H9 (cell line): ENCODE measurements around the gene ATN1. TPM values are rescaled to one million over a fixed set of nuclear protein-coding genes. Genes with fewer than 3 reads are reported as not detected.

Source experiments
- DNase-seq: peaks from one replicate; pipeline ENCODE4 v3.0.0-alpha.2; 2017
- H2AFZ ChIP-seq: one replicate; pipeline ENCODE4 v1.6.1; 2013; ENCODE audit warnings: mild to moderate bottlenecking, low read length, control low read depth, moderate library complexity
- H2AK5ac ChIP-seq: 2 replicates; pipeline ENCODE4 v1.6.1; 2013; ENCODE audit warnings: low read length, control low read depth, mixed read lengths; ENCODE audit not compliant: insufficient read length
- H2BK120ac ChIP-seq: one replicate; pipeline ENCODE4 v1.6.1; 2013; ENCODE audit warnings: low read depth, mild to moderate bottlenecking, low read length, control low read depth, inconsistent platforms; ENCODE audit not compliant: poor library complexity, severe bottlenecking
- H2BK12ac ChIP-seq: 2 replicates; pipeline ENCODE4 v1.6.1; 2013; ENCODE audit warnings: low read length, control low read depth, mixed read lengths, low read depth; ENCODE audit not compliant: insufficient read length
- H2BK15ac ChIP-seq: 2 replicates; pipeline ENCODE4 v1.6.1; 2013; ENCODE audit warnings: low read depth, low read length, control low read depth
- H2BK20ac ChIP-seq: one replicate; pipeline ENCODE4 v1.6.1; 2013; ENCODE audit warnings: low read depth, mild to moderate bottlenecking, low read length, control low read depth, inconsistent platforms; ENCODE audit not compliant: poor library complexity, severe bottlenecking
- H2BK5ac ChIP-seq: 2 replicates; pipeline ENCODE4 v1.6.1; 2013; ENCODE audit warnings: low read length, control low read depth, mixed read lengths; ENCODE audit not compliant: insufficient read length
- H3K14ac ChIP-seq: 2 replicates; pipeline ENCODE4 v1.6.1; 2013; ENCODE audit warnings: low read length, control low read depth; ENCODE audit not compliant: insufficient read depth
- H3K18ac ChIP-seq: 2 replicates; pipeline ENCODE4 v1.6.1; 2013; ENCODE audit warnings: low read depth, mild to moderate bottlenecking, mixed read lengths, low read length, control low read depth; ENCODE audit not compliant: insufficient read length
- H3K23ac ChIP-seq: 2 replicates; pipeline ENCODE4 v1.6.1; 2013; ENCODE audit warnings: low read length, control low read depth, mixed read lengths, low read depth; ENCODE audit not compliant: insufficient read length
- H3K23me2 ChIP-seq: 2 replicates; pipeline ENCODE4 v1.6.1; 2013; ENCODE audit warnings: low read depth, mild to moderate bottlenecking, mixed read lengths, low read length, control low read depth; ENCODE audit not compliant: insufficient read length, poor library complexity, severe bottlenecking
- H3K27ac ChIP-seq: 2 replicates; pipeline ENCODE4 v1.5.1; 2013; ENCODE audit warnings: low read length, control low read depth, mixed read lengths, low read depth; ENCODE audit not compliant: insufficient read length
- H3K27me3 ChIP-seq: 2 replicates; pipeline ENCODE4 v1.6.1; 2013; ENCODE audit warnings: low read length, control low read depth, inconsistent platforms; ENCODE audit not compliant: insufficient read depth
- H3K4ac ChIP-seq: 2 replicates; pipeline ENCODE4 v1.6.1; 2013; ENCODE audit warnings: low read depth, mild to moderate bottlenecking, control low read depth, inconsistent platforms, low read length, moderate library complexity
- H3K4me1 ChIP-seq: 2 replicates; pipeline ENCODE4 v1.6.1; 2013; ENCODE audit warnings: low read length, control low read depth, inconsistent platforms; ENCODE audit not compliant: insufficient read depth
- H3K4me2 ChIP-seq: 2 replicates; pipeline ENCODE4 v1.6.1; 2013; ENCODE audit warnings: low read length, control low read depth, mixed read lengths; ENCODE audit not compliant: insufficient read length, insufficient read depth
- H3K56ac ChIP-seq: 2 replicates; pipeline ENCODE4 v1.6.1; 2013; ENCODE audit warnings: low read depth, mild to moderate bottlenecking, mixed read lengths, low read length, control low read depth; ENCODE audit not compliant: insufficient read length
- H3K79me1 ChIP-seq: 2 replicates; pipeline ENCODE4 v1.6.1; 2013; ENCODE audit warnings: low read depth, mild to moderate bottlenecking, moderate library complexity, low read length, control low read depth, inconsistent platforms; ENCODE audit not compliant: insufficient read depth, poor library complexity, severe bottlenecking
- H3K79me2 ChIP-seq: 2 replicates; pipeline ENCODE4 v1.6.1; 2013; ENCODE audit warnings: low read length, control low read depth, inconsistent platforms; ENCODE audit not compliant: insufficient read depth
- H3K9ac ChIP-seq: 2 replicates; pipeline ENCODE4 v1.6.1; 2013; ENCODE audit warnings: low read length, control low read depth, mixed read lengths; ENCODE audit not compliant: insufficient read length; ENCODE audit errors: extremely low read depth
- H3K9me3 ChIP-seq: one replicate; pipeline ENCODE4 v1.6.1; 2013; ENCODE audit warnings: low read depth, low read length, inconsistent platforms; ENCODE audit not compliant: control insufficient read depth
- H3T11ph ChIP-seq: one replicate; pipeline ENCODE4 v1.6.1; 2013; ENCODE audit warnings: mild to moderate bottlenecking, low read length, control low read depth, inconsistent platforms
- H4K20me1 ChIP-seq: one replicate; pipeline ENCODE4 v1.6.1; 2013; ENCODE audit not compliant: control insufficient read depth, insufficient read length, insufficient read depth
- H4K5ac ChIP-seq: 2 replicates; pipeline ENCODE4 v1.6.1; 2013; ENCODE audit warnings: low read depth, mild to moderate bottlenecking, mixed read lengths, low read length, control low read depth; ENCODE audit not compliant: insufficient read length
- H4K8ac ChIP-seq: replicated peaks from 2 replicates; pipeline ENCODE4 v1.6.1; 2013; ENCODE audit warnings: low read length, control low read depth, mixed read lengths, low read depth; ENCODE audit not compliant: insufficient read length
- H4K91ac ChIP-seq: 2 replicates; pipeline ENCODE4 v1.6.1; 2013; ENCODE audit warnings: low read depth, mild to moderate bottlenecking, moderate library complexity, mixed read lengths, low read length, control low read depth; ENCODE audit not compliant: insufficient read length
- H3K27ac Mint-ChIP-seq, 3 experiments: 2 replicates in 2 of 3; 3 replicates in 1 of 3; pipeline ENCODE4 v1.8.0; 2020 to 2021; ENCODE audit warnings: mixed read lengths in 3 of 3, mild to moderate bottlenecking in 1 of 3, moderate library complexity in 1 of 3
- H3K27me3 Mint-ChIP-seq: 2 replicates; pipeline ENCODE4 v1.8.0; 2021; ENCODE audit warnings: low read depth, mild to moderate bottlenecking, moderate library complexity, mixed read lengths
- H3K36me3 Mint-ChIP-seq, 3 experiments: 2 replicates in 2 of 3; 3 replicates in 1 of 3; pipeline ENCODE4 v1.8.0; 2020 to 2021; ENCODE audit warnings: low read depth in 3 of 3, mixed read lengths in 3 of 3; ENCODE audit not compliant: insufficient read depth in 1 of 3
- H3K4me1 Mint-ChIP-seq, 2 experiments: 2 replicates each; pipeline ENCODE4 v1.8.0; 2020; ENCODE audit warnings: mixed read lengths in 2 of 2
- H3K4me3 Mint-ChIP-seq, 2 experiments: 2 replicates in 1 of 2; 3 replicates in 1 of 2; pipeline ENCODE4 v1.8.0; 2020 to 2021; ENCODE audit warnings: mild to moderate bottlenecking in 2 of 2, mixed read lengths in 2 of 2, moderate library complexity in 1 of 2
- H3K9me3 Mint-ChIP-seq, 2 experiments: 2 replicates in 1 of 2; 3 replicates in 1 of 2; pipeline ENCODE4 v1.8.0; 2020; ENCODE audit warnings: mild to moderate bottlenecking in 2 of 2, mixed read lengths in 2 of 2, moderate library complexity in 1 of 2
- WGBS: extraction: QIAGEN DNeasy Blood & Tissue Kit; methylation state at CpG from one replicate; pipeline ENCODE4 v1.1.7; 2013; ENCODE audit warnings: missing lambda C conversion rate, low lambda C conversion rate, mixed read lengths; ENCODE audit not compliant: insufficient read length; ENCODE audit errors: extremely low coverage; 5-methylcytosine and 5-hydroxymethylcytosine counted together
- total RNA-seq: library from RNA; stranded (reverse); gene quantifications from 2 replicates; pipeline ENCODE4 v1.2.1, GENCODE V29; 2021
- TF ChIP-seq, protein P1 (sequence below): fragments of 200-600 bp; sonication (generic); conservative IDR thresholded peaks from 3 replicates; pipeline ENCODE4 v1.8.0; 2021; ENCODE audit warnings: antibody characterized with exemption, mild to moderate bottlenecking

The ATN1 gene
- total RNA-seq, 1 experiment from 2014 or later = 103 TPM

DNA sequence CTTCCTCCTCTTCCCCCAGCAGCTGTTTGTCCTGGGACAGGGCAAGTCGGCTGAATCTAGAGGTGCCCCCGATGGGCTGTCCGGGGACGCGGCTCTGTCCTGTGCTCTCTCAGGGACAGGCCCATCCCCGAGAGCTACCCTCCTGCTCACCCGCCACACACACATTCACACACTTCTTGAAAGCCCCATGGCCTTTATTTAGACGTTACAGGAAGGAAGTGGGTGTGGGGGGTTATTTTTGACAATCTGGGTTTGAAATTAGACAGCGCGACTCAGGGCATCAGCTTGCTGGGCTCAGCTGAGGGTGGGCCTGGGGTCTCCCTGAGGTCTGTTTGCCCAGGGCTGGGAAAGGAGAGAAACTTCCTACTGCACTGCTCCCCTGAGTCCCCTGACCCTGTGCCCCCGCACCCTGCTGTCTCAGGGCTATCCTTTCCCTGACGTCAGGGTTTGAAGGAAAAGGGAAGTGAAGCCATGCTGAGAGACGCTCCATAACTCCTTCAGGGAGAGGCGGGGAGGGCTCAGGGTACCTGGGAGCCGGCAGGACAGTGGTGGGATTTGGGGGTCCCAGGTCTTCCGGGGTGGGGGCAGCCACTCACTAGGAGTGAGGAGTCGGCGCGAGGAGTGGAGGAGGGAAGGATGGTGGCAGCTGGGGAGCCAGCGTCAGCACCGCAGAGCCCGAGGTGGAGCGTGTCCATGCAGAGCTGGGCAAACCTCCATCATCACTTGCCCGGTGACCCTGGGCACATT is 31.5 kb downstream of the ATN1 start:
- Histone ChIP-seq H4K5ac (no peak overlapping the region), H2AK5ac (no peak overlapping the region), H4K91ac (no peak overlapping the region), H3K4me1 (peaks cover 6% of the 10 kb centered on the region; the same call in 1 of the 2 replicates), H2BK15ac (no peak overlapping the region), H3K23ac (no peak overlapping the region), H3T11ph (no peak overlapping the region), H4K8ac (no peak overlapping the region), H3K79me1 (no peaks in the 10 kb centered on the region), H3K23me2 (peaks cover 17% of the 10 kb centered on the region), H3K9me3 (no peaks in the 10 kb centered on the region), H3K9ac (no peak overlapping the region), H3K27me3 (no peaks in the 10 kb centered on the region), H3K27ac (no peak overlapping the region), H3K18ac (no peak overlapping the region), H2BK20ac (no peak overlapping the region), H3K4me2 (no peak overlapping the region), H3K14ac (no peak overlapping the region), H2BK5ac (no peak overlapping the region), H2BK12ac (no peak overlapping the region), H3K79me2 (no peaks in the 10 kb centered on the region; the same call in 1 of the 2 replicates), H2BK120ac (no peak overlapping the region), H4K20me1 (no peaks in the 10 kb centered on the region), H2AFZ (no peak overlapping the region), H3K56ac (no peak overlapping the region), H3K4ac (no peak overlapping the region)
- WGBS = no CpG with 5 or more reads among the region's 24 CpGs
- Mint-ChIP-seq H3K4me3 (no peak overlapping the region; a peak in 1 of 5 replicates), H3K4me1 (peaks cover 30 to 44% of the 10 kb centered on the region in 2 experiments), H3K36me3 (peaks cover 0 to 9% (median 0%) of the 10 kb centered on the region in 3 experiments; a peak in 4 of 7 replicates), H3K27ac (peak overlapping the region in 1 of 3 experiments; percentile 83; a peak in 3 of 7 replicates), H3K27me3 (no peaks in the 10 kb centered on the region; the same call in 1 of the 2 replicates), H3K9me3 (no peaks in the 10 kb centered on the region)
- DNase-seq = no peak
- TF ChIP-seq, protein P1, sequence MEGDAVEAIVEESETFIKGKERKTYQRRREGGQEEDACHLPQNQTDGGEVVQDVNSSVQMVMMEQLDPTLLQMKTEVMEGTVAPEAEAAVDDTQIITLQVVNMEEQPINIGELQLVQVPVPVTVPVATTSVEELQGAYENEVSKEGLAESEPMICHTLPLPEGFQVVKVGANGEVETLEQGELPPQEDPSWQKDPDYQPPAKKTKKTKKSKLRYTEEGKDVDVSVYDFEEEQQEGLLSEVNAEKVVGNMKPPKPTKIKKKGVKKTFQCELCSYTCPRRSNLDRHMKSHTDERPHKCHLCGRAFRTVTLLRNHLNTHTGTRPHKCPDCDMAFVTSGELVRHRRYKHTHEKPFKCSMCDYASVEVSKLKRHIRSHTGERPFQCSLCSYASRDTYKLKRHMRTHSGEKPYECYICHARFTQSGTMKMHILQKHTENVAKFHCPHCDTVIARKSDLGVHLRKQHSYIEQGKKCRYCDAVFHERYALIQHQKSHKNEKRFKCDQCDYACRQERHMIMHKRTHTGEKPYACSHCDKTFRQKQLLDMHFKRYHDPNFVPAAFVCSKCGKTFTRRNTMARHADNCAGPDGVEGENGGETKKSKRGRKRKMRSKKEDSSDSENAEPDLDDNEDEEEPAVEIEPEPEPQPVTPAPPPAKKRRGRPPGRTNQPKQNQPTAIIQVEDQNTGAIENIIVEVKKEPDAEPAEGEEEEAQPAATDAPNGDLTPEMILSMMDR = no peak
